Activated CD8-positive, alpha-beta T cell treated with anti-CD3 and anti-CD28 coated beads, Interleukin-2, amount 10 ng/mL, durations not matched to agents 7 days and 5 days (primary cell): ENCODE data around the gene C1orf167. TPM values are rescaled to one million over a fixed set of nuclear protein-coding genes. Genes with fewer than 3 reads are reported as not detected.

ENCODE experiments used
- ATAC-seq: fragments of 150-1000 bp; cut with Tn5 transposase; one replicate; pipeline ENCODE4 v1.10.0; 2021; ENCODE audit warnings: moderate library complexity
- CTCF ChIA-PET: fragments of 350-600 bp; sonication (Branson Sonifier 250); formaldehyde crosslinking; loops from one replicate; lab custom pipeline; 2021; ENCODE audit warnings: antibody characterized with exemption; lab: Charles Lee
- POLR2A ChIA-PET: fragments of 350-600 bp; sonication (Branson Sonifier 250); formaldehyde crosslinking; loops from one replicate; lab custom pipeline; 2021; ENCODE audit warnings: antibody characterized with exemption; lab: Charles Lee
- DNase-seq: peaks from one replicate; pipeline ENCODE4 v3.0.0-alpha.2; 2020
- H3K27ac Mint-ChIP-seq: one replicate; pipeline ENCODE4 v1.8.0; 2021; ENCODE audit warnings: mild to moderate bottlenecking, mixed read lengths
- H3K27me3 Mint-ChIP-seq: one replicate; pipeline ENCODE4 v1.8.0; 2021; ENCODE audit warnings: low read depth, mixed read lengths
- H3K36me3 Mint-ChIP-seq: one replicate; pipeline ENCODE4 v1.8.0; 2021; ENCODE audit warnings: low read depth, mixed read lengths
- H3K4me1 Mint-ChIP-seq: one replicate; pipeline ENCODE4 v1.8.0; 2021; ENCODE audit warnings: low read depth, mixed read lengths
- H3K4me3 Mint-ChIP-seq: one replicate; pipeline ENCODE4 v1.8.0; 2021; ENCODE audit warnings: mild to moderate bottlenecking, mixed read lengths
- H3K9me3 Mint-ChIP-seq: one replicate; pipeline ENCODE4 v1.8.0; 2022; ENCODE audit warnings: mixed read lengths; ENCODE audit not compliant: insufficient read depth
- total RNA-seq, 2 experiments: library from RNA; stranded (reverse); gene quantifications; one replicate each; pipeline ENCODE4 v1.2.3, GENCODE V29; 2021

The C1orf167 gene
- total RNA-seq, 2 experiments from 2014 or later, result not detected

DNA sequence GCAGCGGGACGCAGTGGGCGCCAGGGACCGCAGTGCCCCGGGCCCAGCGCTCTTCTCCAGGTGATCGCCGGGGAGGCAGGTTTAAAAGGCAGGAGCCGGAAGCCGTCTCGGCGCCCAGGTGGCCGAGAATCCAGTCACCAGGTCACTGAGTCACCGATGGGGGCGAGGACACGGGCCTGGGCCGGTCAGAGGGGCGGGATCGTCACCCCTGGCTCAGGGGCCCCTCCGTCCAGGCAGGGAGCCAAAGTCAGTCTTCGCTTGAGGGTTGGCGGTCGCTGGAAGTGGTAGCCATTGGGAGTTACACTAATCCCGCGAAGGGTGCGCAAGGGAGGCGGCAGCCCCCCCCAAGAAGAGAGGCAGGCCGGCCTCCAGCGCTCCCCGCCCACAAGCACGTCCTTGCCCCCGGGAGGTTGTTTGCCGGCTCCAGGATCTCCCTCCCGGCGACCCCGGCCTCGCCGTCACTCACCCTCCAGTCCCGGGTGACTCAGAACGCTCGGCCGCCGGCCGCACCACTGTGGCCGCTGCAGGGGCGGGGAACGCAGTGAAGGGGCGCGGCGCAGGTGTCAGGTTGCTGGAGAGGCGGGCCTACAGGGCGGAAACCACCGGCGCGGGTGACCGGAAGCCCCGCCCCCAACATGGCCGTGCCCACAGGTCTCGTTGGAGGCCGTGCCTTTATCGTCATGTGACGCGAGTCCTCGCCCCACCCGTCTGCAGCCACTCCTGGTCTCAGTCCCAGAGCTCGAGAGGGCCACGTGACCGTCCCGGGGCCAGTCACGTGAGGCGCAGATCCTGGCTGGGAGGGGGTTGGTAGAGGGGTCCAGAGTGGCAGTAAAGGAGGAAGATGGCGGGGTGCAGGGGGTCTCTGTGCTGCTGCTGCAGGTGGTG lies 43.7 kb downstream of the C1orf167 start, which contains the start of the genes CLCN6 and MTHFR:
TSS of gene CLCN6 (plus strand) at position 770 of the 885 bp plus-strand sequence. CDS start at position 842, 72 bp downstream.
TSS of gene MTHFR (minus strand) at position 543 of the 885 bp plus-strand sequence. CDS start 2,848 bp downstream, outside the sequence.
- ChIA-PET POLR2A (interaction anchor here (1.0 to 4.6 kb wide), 3 partner anchors 103 to 124 kb away, joined by 3 to 103 read pairs (median 91); no protein-coding TSS in a partner anchor), CTCF (interaction anchor here (1.0 to 2.1 kb wide), 4 partner anchors 33 to 156 kb away, joined by 3 to 7 read pairs (median 6); no protein-coding TSS in a partner anchor)
- Mint-ChIP-seq H3K4me3 (peak within 1 kb of the TSS; percentile 97), H3K27ac (peak within 1 kb of the TSS; percentile 95), H3K27me3 (no peaks in the 10 kb centered on the region), H3K36me3 (peaks cover 37% of the 10 kb centered on the region), H3K4me1 (peaks cover 64% of the 10 kb centered on the region), H3K9me3 (no peaks in the 10 kb centered on the region)
- peak; percentile 88 for ATAC-seq
- DNase-seq, result peak; percentile 99

DNA sequence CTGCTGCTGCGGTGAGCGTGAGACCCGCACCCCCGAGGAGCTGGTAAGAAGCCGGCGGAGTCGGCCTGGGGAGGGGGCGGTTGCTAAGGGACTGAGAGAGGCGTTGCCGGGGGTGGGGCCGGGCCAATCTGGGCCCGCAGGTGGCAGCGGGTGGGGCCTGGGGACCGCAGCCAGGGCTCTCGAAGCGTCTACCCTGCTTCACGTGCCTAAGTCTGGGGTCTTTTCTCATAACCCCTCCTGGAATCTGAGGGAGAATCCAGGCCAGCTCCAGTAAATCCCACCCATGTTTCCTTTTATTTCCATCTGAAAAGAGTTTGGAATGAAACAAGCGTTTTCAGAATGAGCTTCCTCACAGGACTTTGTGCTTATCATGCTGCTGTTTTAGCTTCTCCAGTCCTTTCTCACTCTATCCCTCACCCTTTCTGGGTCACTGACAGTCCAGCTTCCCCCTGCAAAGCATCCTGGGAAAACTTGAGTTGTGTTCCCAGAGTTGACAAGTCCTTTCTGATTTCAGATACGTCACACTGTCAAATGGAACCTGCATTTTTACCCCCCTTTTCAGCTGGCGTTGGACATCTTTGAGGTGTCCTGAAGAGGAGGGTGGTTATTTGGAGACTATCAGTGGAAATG lies 44.4 kb downstream of the C1orf167 start:
- Mint-ChIP-seq H3K4me3 (peak overlapping the region; percentile 97), H3K4me1 (peaks cover 64% of the 10 kb centered on the region), H3K9me3 (no peaks in the 10 kb centered on the region), H3K27me3 (no peaks in the 10 kb centered on the region), H3K27ac (peak overlapping the region; percentile 95), H3K36me3 (peaks cover 32% of the 10 kb centered on the region)
- DNase-seq (no peak), ATAC-seq (peak; percentile 59)
- ChIA-PET POLR2A (interaction anchor here (0.7 to 4.4 kb wide), 4 partner anchors 102 to 472 kb away, joined by 3 to 91 read pairs (median 4); partner anchors contain the start of gene FBXO6), CTCF (interaction anchor here (1.0 to 2.1 kb wide), 6 partner anchors 32 to 174 kb away, joined by 3 to 7 read pairs (median 6); partner anchors contain the start of genes FBXO6 and MFN2)

DNA sequence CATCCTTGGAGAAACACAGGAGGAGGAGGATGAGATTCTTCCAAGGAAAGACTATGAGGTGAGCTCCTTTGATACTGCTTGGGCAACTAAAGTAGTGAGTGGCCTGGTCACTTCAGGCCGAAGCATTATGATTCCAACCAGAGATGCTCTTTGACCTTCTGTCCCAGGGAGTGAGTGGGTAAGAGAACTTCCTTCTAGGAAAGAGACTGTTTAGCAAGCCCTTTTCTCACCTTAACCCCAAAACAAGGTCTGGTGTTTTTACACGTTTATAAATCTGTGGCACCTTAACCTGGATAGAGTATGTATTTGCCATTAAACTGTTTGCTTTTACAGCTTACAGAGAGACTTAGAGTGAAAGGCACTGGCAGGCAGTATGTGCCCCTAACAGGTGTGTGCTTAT lies 45.1 kb downstream of the C1orf167 start:
- ATAC-seq, result no peak
- ChIA-PET POLR2A (interaction anchor here (0.7 to 4.4 kb wide), 3 partner anchors 102 to 473 kb away, joined by 3 to 91 read pairs (median 4); partner anchors contain the start of gene FBXO6), CTCF (interaction anchor here (1.0 to 2.1 kb wide), 6 partner anchors 31 to 173 kb away, joined by 3 to 7 read pairs (median 6); partner anchors contain the start of genes FBXO6 and MFN2)
- no peaks in the 10 kb centered on the region for H3K27me3 Mint-ChIP-seq
- H3K4me1 Mint-ChIP-seq, result peaks cover 60% of the 10 kb centered on the region
- peaks cover 34% of the 10 kb centered on the region for H3K36me3 Mint-ChIP-seq
- no peaks in the 10 kb centered on the region for H3K9me3 Mint-ChIP-seq
- H3K27ac Mint-ChIP-seq, result peak overlapping the region; percentile 95
- H3K4me3 Mint-ChIP-seq, result peak overlapping the region; percentile 97
- DNase-seq, result no peak

DNA sequence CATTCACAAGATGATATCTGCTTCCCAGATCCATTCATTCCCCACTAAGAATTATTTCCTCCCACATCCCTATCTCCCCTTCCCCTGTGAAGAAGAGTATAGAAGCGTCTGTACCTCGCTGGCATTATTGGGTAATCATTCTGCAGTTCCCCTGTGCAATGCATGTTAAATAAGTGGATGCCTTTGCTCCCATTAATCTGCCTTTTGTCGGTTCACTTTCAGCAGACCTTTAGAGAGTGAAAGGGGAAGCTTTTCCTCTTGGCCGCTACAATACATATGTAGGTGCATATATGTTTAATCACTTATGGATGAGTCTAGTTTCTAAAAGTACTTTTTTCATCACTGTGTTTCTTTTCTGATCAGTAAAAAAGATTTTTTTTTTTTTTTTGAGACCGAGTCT lies 51.0 kb downstream of the C1orf167 start:
- POLR2A ChIA-PET, result interaction anchor here (1.4 kb wide), 1 partner anchor 95 kb away, joined by 5 read pairs; no protein-coding TSS in a partner anchor
- Mint-ChIP-seq H3K27me3 (no peaks in the 10 kb centered on the region), H3K4me1 (peaks cover 12% of the 10 kb centered on the region), H3K27ac (no peak overlapping the region), H3K4me3 (no peak overlapping the region), H3K9me3 (no peaks in the 10 kb centered on the region), H3K36me3 (peaks cover 40% of the 10 kb centered on the region)
- DNase-seq (no peak), ATAC-seq (no peak)
- CTCF ChIA-PET, result no interaction called here

DNA sequence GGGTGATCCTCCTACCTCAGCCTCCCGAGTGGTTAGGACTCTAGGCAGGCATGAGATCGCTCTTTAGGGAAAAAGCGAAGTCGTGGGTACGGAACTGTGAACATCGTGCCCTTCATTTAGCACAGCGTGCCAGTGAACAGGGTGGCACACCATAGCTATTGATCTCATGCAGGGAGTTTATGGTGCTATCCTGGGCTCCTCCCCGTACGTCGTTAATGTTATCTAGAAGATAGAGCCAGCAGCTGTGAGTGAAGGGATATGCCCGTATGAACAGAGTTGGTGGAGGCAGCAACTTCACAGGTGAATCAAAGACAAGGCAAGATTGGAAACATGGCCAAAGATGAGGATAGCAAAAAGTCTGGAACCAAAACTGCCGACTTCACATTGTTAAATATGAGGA lies 55.2 kb downstream of the C1orf167 start:
- no peaks in the 10 kb centered on the region for H3K4me1 Mint-ChIP-seq
- DNase-seq (no peak), ATAC-seq (no peak)
- H3K27ac Mint-ChIP-seq, result no peak overlapping the region
- H3K27me3 Mint-ChIP-seq, result no peaks in the 10 kb centered on the region
- no peaks in the 10 kb centered on the region for H3K9me3 Mint-ChIP-seq
- no peak overlapping the region for H3K4me3 Mint-ChIP-seq
- ChIA-PET POLR2A (interaction anchor here (1.9 kb wide), 1 partner anchor 91 kb away, joined by 6 read pairs; no protein-coding TSS in a partner anchor), CTCF (no interaction called here)
- peaks cover 28% of the 10 kb centered on the region for H3K36me3 Mint-ChIP-seq

DNA sequence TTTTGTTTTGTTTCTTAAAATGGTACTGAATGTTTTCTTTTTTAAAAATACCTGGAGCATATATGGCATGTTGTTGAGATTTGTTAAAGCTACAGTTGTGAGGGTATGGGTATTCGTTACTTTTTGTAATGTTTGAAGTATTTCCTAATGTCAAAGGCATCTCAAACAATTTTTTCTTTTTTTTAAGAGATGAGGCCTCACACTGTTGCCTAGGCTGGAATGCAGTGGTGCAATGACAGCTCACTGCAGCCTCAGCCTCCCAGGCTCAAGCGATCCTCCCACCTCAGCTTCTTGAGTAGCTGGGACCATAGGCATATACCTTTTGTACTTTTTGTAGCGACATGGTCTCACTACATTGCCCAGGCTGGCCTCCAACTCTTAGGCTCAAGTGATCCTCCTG lies 60.1 kb downstream of the C1orf167 start:
- CTCF ChIA-PET, result interaction anchor here (0.9 kb wide), 1 partner anchor 172 kb away, joined by 3 read pairs; no protein-coding TSS in a partner anchor
- Mint-ChIP-seq H3K4me3 (no peak overlapping the region), H3K27ac (no peak overlapping the region), H3K4me1 (no peaks in the 10 kb centered on the region), H3K9me3 (no peaks in the 10 kb centered on the region), H3K36me3 (peaks cover 18% of the 10 kb centered on the region), H3K27me3 (no peaks in the 10 kb centered on the region)
- POLR2A ChIA-PET, result interaction anchor here (1.0 kb wide), 1 partner anchor 86 kb away, joined by 3 read pairs; no protein-coding TSS in a partner anchor
- ATAC-seq, result no peak
- DNase-seq, result no peak

DNA sequence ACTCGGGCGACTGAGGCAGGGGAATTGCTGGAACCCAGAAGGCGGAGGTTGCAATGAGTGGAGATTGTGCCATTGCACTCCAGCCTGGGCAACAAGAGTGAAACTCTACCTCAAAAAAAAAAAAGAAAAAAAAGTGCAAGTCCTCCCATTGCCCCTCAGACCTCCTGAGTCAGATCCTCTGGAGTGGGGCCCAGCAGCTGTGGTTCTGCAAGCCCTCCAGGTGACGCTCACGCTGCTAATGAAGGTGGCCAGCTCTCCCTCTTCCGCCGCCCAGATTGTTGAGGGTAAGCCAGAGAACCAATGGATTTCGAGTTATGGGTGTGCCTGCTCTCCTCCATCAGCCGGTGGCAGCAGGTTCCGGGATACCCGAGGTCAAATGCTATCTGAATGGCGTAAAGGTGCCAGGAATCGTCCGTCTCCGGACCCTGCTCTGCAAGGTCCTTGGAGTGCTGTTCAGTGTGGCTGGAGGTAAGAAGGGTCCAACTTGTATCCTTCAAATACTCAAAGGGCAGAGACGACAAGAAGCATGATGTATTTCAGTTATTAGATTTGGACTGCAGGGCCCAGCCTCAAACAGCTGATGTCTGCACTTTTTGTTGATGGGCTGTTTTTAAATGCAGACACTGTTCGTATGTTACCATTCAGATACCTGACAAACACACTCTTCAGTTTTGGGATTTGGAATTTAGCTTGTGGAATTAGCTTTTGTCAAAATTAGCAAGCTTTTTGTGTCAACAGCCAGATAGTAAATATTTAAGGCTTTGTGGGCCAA lies 61.6 kb downstream of the C1orf167 start:
- Mint-ChIP-seq H3K9me3 (no peaks in the 10 kb centered on the region), H3K36me3 (peaks cover 18% of the 10 kb centered on the region), H3K4me1 (no peaks in the 10 kb centered on the region), H3K27ac (no peak overlapping the region), H3K4me3 (no peak overlapping the region), H3K27me3 (no peaks in the 10 kb centered on the region)
- ATAC-seq (no peak), DNase-seq (no peak)
- ChIA-PET CTCF (interaction anchor here (1.0 kb wide), 1 partner anchor 15 kb away, joined by 4 read pairs; no protein-coding TSS in a partner anchor), POLR2A (interaction anchor here (1.4 to 2.9 kb wide), 2 partner anchors 85 to 104 kb away, joined by 3 to 19 read pairs; no protein-coding TSS in a partner anchor)

DNA sequence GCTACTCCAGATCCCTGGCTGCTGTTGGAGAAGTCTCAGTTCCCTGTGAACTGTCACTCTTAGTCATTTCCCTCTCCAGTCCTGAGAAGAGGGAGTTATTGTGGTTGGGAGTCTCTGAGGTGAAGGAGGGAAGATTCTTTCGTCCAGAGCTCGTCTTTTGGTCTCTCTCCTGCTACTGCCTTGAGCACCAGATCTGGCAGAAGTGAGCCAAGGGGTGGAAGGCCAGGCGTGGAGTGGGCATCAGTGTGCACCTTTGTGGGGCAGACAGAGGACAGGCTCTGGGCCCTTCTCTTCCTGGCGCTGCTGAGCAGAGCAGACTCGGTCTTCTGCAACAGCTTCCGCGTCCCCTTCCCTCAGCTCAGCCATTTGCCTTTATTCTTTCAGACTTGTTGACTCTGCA lies 63.1 kb downstream of the C1orf167 start:
- ATAC-seq, result no peak
- H3K4me1 Mint-ChIP-seq, result no peaks in the 10 kb centered on the region
- H3K9me3 Mint-ChIP-seq, result no peaks in the 10 kb centered on the region
- H3K27me3 Mint-ChIP-seq, result no peaks in the 10 kb centered on the region
- no peak for DNase-seq
- no peak overlapping the region for H3K4me3 Mint-ChIP-seq
- POLR2A ChIA-PET, result interaction anchor here (0.6 to 2.9 kb wide), 2 partner anchors 83 to 211 kb away, joined by 3 to 19 read pairs; no protein-coding TSS in a partner anchor
- H3K36me3 Mint-ChIP-seq, result peaks cover 22% of the 10 kb centered on the region
- CTCF ChIA-PET, result interaction anchor here (1.0 kb wide), 1 partner anchor 83 kb away, joined by 4 read pairs; no protein-coding TSS in a partner anchor
- no peak overlapping the region for H3K27ac Mint-ChIP-seq

DNA sequence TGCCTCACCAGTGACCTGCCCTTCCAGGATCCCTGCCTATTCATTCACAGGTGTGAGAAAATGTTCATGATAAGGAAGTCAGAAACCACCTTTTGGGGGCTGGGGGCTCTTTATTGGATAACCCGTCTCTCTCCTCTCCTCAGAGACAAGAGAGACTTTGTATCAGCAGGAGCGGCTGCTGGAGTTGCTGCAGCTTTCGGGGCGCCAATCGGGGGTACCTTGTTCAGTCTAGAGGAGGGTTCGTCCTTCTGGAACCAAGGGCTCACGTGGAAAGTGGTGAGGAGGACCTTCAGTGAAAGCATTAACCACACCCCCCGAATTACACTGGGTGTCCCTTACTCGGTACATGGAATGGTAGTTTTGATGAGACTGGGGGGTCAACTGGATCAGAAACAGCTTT lies 65.0 kb downstream of the C1orf167 start:
- no peak overlapping the region for H3K27ac Mint-ChIP-seq
- no peaks in the 10 kb centered on the region for H3K4me1 Mint-ChIP-seq
- no peaks in the 10 kb centered on the region for H3K27me3 Mint-ChIP-seq
- no peak for ATAC-seq
- peaks cover 22% of the 10 kb centered on the region for H3K36me3 Mint-ChIP-seq
- ChIA-PET POLR2A (interaction anchor here (3.2 kb wide), 1 partner anchor 81 kb away, joined by 17 read pairs; no protein-coding TSS in a partner anchor), CTCF (no interaction called here)
- no peak for DNase-seq
- no peaks in the 10 kb centered on the region for H3K9me3 Mint-ChIP-seq
- no peak overlapping the region for H3K4me3 Mint-ChIP-seq

DNA sequence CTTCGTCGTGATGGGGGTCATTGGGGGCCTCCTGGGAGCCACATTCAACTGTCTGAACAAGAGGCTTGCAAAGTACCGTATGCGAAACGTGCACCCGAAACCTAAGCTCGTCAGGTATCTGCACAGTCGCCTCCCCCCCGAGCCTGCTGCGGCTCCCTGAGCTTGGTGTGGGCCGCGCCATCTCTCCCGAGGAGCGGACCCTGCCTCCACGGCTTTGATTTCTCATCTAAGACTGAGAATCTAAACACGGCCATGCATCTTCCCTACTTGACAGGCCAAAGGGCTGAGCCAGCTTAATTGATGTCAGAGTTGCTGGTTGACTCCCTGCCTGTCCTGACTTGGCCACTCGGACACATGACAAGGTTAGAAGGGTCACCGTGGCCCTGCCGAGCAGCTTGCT lies 66.5 kb downstream of the C1orf167 start:
- no peak overlapping the region for H3K27ac Mint-ChIP-seq

More for the DNA sequence above, 66.5 kb downstream of the C1orf167 start:
- peaks cover 26% of the 10 kb centered on the region for H3K36me3 Mint-ChIP-seq
- no peak overlapping the region for H3K4me3 Mint-ChIP-seq
- H3K27me3 Mint-ChIP-seq, result no peaks in the 10 kb centered on the region
- DNase-seq, result no peak
- H3K4me1 Mint-ChIP-seq, result no peaks in the 10 kb centered on the region
- POLR2A ChIA-PET, result interaction anchor here (3.2 kb wide), 1 partner anchor 80 kb away, joined by 17 read pairs; no protein-coding TSS in a partner anchor
- no peak for ATAC-seq
- H3K9me3 Mint-ChIP-seq, result no peaks in the 10 kb centered on the region
- CTCF ChIA-PET, result no interaction called here
